GM18519 (cell line): Measurements from ENCODE around the gene MEIS1.

Experiments used
- ATAC-seq: cut with Tn5 transposase; IDR thresholded peaks from one replicate; pipeline ENCODE4 v1.9.1; 2021; ENCODE audit warnings: mild to moderate bottlenecking, moderate library complexity; ENCODE audit not compliant: unreplicated experiment, low FRiP score

Gene MEIS1

GRCh38 chr2:66443186-66443978 lies 8.5 kb downstream of the MEIS1 start:
- no peak for ATAC-seq

GRCh38 chr2:66443979-66444861 lies 9.3 kb downstream of the MEIS1 start:
- ATAC-seq = no peak

DNA sequence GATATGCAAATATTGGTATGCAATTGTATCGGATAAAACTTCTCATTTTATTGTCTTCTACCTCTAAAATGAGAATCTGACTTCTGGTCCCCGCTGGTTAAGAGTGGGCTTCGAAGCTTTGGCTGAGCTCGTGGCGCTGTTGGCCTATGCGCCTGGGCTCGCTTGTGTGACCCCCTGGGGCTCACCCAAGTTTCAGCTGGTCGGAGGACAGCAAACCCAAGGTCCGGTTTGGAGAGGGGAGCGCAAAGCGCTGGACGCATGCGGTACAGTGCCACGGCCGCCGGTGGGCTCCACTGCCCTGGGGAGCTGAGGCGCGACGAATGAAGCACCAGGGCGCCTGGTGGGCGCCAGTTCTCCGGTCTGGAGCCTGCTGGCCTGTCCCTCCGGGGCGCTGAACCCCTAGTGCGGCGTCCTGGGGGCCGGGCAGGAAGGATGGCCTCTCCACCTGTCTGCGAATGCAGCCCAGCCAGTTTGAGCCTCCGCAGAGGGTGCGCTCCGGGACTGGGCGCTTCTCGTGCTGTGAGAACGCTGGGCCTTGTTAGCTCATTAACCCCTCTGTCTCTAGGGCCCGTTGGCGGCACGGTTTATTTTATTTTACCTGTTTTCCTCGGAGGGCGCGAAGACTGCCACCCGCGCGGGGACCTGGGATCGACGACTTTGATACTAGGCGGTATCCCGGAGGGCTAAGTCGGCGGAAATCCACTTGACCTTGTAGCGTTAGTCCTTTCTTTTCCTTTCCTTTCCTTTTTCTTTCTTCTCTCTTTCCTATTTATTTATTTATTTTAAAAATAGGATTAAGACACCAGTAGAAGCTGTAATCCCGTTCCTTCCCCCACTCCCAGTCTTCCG lies 10.4 kb downstream of the MEIS1 start:
- no peak for ATAC-seq

DNA sequence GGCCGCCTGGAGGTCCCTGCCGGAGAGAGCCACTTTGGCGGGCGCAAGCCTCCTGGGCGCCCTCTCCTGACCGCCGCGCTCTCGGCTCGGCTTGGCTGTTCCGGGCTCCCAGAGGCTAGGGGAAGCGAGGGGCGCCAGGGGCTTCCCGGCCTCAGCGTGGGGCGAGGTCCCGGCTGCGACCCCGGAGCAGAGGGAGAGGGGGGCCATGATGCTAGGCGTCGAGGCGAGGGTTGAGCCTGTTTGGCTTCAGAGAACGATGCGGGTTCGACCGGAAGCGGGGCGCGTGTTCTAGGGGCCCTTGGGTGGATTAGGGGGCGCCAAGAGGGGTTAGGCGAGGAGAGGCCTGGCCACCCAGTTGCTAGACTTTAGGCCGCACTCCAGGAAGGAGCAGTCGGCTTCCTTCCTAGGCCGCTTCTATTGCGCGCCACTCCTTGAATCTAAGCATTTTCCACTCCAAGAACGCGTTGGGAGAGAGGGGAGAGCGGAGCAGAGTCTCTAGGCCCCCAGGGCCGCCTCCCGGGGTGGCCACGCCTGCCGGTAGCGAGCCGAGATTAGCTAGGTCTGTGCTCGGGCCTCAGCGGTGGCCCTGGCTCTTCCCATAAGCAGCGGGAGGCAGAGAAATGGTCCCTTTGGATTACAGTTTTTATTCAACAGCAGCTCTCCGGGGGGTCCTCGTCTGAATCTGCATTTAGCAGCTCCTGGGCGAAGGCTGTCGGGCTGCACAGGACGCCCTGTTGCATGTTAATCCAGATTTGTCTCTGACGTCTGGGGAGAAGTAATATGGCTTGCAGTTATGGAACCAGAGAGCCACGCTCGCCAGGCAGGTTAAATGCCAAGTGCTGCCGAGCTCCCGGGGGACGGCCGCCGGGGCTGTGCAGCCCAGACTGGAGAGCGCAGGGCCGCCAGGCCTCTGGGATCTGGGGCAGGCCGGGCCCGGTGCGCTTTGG lies 11.3 kb downstream of the MEIS1 start:
- ATAC-seq = no peak

DNA sequence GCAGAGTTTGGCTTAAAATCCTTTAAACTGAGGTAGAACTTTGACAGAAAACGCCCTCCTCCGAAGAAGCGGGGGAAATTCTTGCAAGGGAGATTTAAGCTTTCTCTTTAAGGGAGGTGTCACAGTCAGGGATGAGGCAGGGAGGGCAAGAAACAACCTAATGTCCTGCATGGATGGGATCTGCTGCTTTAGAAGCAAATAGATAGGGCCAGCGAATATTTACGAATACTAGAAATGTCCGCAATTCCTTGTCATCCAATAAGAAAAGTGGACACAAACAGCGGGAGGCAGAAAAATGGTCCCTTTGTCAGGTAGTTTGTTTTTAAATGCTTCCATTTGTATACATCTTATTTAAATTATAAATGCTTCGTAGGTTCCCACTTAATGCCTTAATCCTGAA lies 12.0 kb downstream of the MEIS1 start:
- ATAC-seq = no peak

GRCh38 chr2:66447677-66448076 lies 12.8 kb downstream of the MEIS1 start:
- no peak for ATAC-seq

DNA sequence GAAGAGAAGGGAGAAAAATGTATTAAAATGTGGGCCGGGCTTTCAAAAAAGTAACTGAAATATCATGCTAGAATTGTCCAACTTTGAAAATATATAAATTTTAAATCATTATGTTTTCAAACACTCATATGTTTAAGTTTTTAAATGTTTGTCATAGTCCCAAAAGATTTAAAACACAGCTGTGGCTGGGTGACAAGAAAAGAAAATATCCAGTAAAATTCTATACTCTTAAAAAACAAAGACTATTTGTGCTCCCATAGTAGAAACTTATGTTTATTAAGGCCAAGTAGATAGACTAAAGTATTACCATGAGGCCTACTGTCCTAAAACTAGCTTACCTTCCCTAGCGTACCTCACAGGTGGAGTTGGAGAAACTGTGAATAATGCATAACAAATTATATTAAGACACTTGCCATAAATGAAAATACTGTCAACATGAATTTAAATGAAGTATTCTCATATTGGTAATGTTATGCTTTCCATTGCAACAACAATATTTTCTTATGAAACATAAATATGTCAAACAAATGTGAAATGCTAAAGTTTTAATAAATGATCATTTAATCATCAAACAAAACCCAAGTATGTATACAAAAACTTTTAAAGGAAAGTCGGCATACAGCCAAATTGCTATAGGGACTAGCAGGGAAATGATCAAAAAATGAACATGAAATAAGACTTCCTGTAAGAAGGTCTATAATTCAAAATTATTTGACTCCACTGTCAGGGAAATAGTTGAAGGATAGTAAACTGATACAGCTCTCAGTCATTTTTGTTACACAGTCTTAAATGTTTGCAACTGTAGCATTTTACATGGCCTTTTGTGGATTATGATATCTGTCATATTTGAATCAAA lies 13.4 kb downstream of the MEIS1 start:
- no peak for ATAC-seq

DNA sequence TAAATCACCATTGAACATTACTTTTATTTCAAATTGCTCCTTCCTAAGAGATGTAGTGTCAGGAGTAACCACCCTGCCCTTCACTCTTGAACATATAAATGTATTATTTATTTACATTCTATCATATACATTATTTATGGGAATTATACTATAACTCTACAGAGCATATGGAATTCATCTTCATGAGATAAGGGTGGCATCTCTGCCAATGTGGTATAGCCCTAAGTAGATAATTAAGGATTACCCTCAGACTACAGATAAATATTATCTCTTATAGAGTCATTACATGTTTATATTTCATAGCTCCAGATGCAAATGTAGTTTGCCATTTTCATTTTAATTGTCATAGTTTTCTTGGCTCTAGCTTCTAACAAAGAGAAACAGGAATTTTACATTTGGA lies 17.3 kb downstream of the MEIS1 start:
- no peak for ATAC-seq

GRCh38 chr2:66452917-66453316 lies 18.0 kb downstream of the MEIS1 start:
- ATAC-seq = no peak

- ATAC-seq = no peak
Observed at GRCh38 chr2:66455490-66455889, 20.6 kb downstream of the MEIS1 start.

DNA sequence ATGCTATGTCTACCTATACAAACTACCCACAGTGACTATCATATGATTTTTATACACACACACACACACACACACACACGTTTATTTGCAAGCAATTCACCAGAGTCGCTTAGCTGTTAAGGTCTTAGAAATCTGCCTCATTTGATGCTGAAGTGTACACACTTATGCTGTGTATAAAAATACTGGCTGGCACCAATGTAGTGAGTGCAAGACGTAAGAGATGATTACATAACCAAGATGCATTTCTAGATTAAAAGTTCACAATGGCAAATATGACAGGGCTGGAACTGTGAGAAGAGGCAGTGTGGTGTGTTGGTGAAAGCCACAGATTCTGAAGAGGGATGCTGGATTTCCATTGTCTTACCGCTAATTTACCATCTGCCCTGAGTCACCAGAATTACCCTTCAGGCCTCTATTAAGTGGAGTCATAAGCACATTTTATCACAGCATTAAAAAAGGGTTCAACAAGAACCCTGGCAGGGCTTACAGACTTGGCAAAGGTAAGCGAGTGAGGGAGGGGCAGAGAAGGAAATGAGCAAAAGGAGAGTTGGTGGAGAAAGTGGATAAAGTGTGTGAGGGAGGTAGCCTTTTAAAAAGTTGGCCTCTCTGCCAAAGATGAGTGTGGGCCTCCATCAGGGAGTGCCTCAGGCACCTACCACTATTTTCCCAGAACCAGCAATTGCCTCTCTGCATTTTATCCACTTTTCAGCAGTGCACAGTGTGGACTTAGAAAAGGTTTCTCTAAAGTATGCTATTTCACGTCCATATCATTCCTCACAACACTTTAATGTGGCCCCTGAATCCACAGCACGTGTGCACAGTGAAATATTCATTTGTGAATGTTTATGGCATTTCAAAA lies 21.5 kb downstream of the MEIS1 start:
- no peak for ATAC-seq

DNA sequence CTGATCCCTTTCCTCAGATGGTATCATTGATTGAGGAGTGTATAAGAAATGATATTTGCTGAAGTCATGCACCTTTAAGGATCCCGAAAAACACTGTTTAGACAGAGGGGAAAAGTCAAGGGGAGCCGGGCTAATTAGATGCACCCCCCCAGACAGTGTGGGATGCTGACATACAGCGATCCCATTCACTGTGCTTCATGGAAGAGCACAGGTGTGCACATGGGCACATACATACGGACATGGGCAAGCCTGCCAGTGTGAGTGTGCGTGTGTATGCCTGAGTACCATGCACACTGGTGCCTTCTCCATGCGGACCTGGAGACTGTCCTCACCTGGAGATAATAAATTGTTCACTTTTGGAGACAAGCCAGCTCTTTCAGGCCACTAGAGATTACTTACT lies 22.6 kb downstream of the MEIS1 start:
- ATAC-seq = no peak

GRCh38 chr2:66460031-66460430 lies 25.1 kb downstream of the MEIS1 start:
- no peak for ATAC-seq

- no peak for ATAC-seq
Observed at GRCh38 chr2:66461001-66461663, 26.2 kb downstream of the MEIS1 start.

DNA sequence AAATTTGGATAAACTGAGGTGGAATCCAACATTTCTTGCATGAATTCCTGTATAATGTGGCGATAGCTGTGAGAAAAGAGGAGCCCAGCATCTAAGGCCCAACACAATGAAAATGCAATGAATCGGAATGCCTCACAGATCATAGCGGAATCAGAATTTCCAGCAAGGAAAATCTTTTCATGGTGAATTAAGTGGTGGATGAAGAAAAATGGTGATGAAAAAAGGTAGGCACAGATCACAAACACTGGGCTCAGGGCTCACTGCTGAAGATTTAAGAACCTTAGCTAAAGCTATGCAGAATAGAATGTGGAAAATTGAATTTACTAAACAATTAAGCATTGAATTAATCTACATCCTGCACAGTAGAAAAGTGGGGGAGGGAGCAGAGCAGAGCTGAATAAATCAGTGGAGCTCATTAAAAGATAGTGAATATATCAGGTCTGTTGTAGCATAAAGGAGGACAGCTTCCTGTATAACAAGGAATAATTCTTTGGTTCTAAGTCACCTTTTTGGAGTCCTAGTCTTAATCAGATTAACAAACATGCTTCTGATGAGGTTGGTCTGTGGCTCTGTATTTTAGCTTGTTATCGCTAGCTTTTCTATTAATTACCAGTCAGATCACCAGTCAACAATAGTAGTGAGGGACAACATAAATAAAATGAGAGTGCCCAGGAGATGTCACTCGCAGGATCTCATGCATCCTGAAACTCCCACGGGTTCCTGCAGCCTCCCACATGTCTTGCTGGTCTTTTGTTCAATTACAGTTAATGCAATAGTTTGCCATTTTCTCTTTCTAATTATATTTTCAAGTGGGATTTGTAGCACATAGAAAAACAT lies 27.0 kb downstream of the MEIS1 start:
- no peak for ATAC-seq

DNA sequence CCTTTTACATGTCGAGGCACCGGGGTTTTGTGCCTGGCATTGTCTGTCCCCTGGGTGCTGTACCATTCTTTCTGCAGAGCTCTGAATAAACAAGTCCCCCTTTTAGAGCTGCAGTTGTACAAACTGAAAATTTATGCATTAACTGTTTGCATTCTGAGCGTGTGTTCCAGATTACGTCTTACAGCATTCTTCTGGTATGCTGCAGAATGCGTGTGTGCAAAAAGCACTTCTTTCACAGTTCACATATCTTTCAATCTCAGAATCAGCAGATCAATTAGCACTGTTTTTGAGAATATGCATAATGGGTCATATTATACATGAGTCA lies 27.5 kb downstream of the MEIS1 start:
- no peak for ATAC-seq
